ENCODE data around the gene GNB2. TPM values are rescaled to one million over a fixed set of nuclear protein-coding genes. Genes with fewer than 3 reads are reported as not detected.
A peak's percentile ranks its signal among the peaks of the same experiment; 100 is the strongest.
"Not testable (repeated sequence)": the region's sequence is repeated elsewhere in the genome, so short reads cannot be mapped to it uniquely, and the experiment has no call there.

The GNB2 gene
- total RNA-seq, 1 donor from 2014 or later, result 208 TPM

DNA sequence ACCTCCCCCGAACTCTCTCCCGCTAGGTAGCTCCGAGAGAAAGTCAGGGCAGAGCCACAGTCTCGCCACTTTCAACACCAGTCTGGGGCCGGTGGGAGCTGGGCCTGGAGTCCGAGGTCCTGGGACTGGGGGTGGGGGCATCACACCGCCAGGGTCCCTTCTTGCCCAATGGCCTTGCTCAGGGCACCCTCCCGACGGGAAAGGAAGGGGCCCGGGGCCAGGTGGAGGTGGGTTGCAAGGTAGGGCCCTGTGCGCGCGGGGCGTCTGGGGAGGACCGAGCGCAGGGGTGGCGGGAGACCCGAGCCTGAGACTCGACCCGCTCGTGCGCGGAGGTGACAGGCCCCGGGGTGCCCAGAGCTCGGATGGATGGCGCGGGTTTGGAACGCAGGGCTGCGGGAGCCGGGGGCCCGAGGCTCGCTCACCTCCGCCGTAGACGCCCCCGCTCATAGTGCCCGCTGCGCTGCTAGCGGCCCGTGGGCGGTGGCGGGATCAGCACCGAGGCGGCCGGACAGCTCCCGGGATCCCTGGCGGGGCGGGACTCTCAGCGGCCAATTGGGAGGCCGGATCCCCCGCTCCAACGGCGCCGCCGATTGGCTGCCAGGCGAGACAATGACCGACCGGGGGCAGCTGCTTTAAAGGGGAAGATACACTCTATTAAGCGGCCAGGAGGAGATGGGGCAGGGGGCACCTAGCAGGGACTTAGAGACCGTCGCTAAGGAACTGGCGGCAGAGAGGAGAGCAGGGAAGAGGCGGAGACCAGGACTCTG lies 17.4 kb upstream of the GNB2 start, which contains the start of gene ACTL6B:
TSS of gene ACTL6B (minus strand) at position 541 of the 767 bp plus-strand sequence. CDS start at position 447, 94 bp downstream.
- no peaks in the 10 kb centered on the region for H3K9me3 ChIP-seq
- H3K36me3 ChIP-seq, result no peaks in the 10 kb centered on the region
- peak; percentile 87 for ATAC-seq
- H3K27me3 ChIP-seq, result peaks cover 48% of the 10 kb centered on the region
- H3K4me1 ChIP-seq, result no peaks in the 10 kb centered on the region
- intact Hi-C loops (cut with DNase I), result no loop called here
- no peak within 1 kb of the TSS for H3K27ac ChIP-seq
- no peak within 1 kb of the TSS for H3K4me3 ChIP-seq
- DNase-seq, result peak; percentile 79
- TF ChIP-seq, protein P1, sequence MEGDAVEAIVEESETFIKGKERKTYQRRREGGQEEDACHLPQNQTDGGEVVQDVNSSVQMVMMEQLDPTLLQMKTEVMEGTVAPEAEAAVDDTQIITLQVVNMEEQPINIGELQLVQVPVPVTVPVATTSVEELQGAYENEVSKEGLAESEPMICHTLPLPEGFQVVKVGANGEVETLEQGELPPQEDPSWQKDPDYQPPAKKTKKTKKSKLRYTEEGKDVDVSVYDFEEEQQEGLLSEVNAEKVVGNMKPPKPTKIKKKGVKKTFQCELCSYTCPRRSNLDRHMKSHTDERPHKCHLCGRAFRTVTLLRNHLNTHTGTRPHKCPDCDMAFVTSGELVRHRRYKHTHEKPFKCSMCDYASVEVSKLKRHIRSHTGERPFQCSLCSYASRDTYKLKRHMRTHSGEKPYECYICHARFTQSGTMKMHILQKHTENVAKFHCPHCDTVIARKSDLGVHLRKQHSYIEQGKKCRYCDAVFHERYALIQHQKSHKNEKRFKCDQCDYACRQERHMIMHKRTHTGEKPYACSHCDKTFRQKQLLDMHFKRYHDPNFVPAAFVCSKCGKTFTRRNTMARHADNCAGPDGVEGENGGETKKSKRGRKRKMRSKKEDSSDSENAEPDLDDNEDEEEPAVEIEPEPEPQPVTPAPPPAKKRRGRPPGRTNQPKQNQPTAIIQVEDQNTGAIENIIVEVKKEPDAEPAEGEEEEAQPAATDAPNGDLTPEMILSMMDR (IDR thresholded peaks at IDR 0.05), result no peak

DNA sequence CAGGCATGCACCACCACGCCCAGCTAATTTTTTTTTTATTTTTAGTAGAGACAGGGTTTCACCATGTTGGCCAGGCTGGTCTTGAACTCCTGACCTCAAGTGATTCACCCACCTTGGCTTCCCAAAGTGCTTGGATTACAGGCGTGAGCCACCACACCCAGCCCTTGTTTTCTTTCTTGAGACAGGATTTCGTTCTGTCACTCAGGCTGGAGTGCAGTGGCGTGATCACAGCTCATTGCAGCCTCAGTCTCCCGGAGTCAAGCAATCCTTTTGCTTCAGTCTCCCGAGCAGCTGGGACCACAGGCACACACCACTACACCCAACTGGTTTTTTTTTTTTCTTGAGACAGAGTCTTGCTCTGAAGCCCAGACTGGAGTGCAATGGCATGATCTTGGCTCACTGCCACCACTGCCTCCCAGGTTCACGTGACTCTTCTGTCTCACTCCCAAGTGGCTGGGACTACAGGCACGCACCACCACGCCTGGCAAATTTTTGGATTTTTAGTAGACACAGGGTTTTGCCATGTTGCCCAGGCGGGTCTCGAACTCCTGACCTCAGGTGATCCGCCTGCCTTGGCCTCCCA lies 11.3 kb upstream of the GNB2 start:
- not testable (repeated sequence) for H3K36me3 ChIP-seq, ATAC-seq

DNA sequence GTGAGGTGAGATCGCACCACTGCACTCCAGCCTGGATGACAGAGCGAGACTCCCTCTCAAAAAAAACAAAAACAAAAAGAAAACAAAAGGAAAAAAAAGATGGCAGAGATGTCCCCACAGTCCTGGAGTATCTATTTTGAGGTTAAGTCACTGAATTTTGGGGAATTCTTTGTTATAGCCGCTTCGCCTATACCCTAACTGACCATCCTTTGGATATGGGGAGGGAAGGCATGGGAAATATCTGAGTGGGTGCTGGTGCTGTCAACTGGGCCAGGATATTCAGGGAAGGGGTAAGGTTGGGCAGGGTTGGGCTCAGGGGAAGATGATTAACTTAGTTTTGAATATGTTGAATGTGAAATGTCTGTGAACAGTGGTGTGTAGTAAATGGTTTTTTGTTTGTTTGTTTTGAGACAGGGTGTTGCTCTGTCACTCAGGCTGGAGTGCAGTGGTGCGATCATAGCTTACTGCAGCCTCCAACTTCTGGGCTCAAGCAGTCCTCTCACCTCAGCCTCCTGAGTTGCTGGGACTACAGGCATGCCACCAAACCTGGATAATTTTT lies 8.3 kb upstream of the GNB2 start:
- TF ChIP-seq, protein P1 (IDR thresholded peaks at IDR 0.05), result no peak
- DNase-seq, result no peak
- no peak overlapping the region for H3K27ac ChIP-seq

More for the DNA sequence above, 11.3 kb upstream of the GNB2 start:
- DNase-seq; H3K4me3 ChIP-seq; H3K9me3 ChIP-seq; H3K4me1 ChIP-seq; intact Hi-C loops (cut with DNase I); H3K27ac ChIP-seq: not testable (repeated sequence)
- H3K27me3 ChIP-seq, result peaks cover 13% of the 10 kb centered on the region

DNA sequence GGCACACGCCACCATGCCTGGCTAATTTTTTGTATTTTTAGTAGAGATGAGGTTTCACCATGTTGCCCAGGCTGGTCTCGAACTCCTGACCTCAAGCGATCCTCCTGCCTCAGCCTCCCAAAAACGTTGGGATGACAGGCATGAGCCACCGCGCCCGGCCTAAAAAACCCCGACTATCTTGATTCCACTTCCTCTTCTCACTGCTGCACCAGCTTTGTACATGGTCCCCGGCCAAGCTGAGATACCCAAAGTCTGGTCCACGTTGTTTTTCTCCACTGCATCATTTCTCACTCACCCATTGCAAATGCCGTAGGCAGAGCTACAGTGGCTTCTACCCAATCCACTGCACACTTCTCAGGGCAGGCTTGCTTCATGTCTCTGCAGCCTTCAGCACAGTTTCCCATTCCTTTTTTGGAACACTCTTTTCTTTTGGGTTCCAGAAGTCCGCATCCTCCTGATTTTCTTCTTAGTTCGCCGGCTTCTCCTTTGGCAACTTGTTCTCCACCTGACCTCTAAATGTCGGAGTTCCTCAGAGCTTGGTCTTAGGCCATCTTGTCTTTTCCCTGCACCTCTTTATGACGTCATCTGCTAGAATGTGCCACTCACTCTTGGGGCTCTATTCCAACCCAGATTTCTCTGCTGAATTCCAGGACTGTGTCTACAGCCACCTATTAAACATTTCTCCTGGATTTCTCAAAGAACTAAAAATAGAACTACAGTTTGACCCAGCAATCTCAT lies 6.0 kb upstream of the GNB2 start:
- no peaks in the 10 kb centered on the region for H3K27me3 ChIP-seq
- H3K9me3 ChIP-seq, result no peaks in the 10 kb centered on the region
- no peak for DNase-seq
- H3K36me3 ChIP-seq, result no peaks in the 10 kb centered on the region
- H3K4me3 ChIP-seq, result no peak overlapping the region
- TF ChIP-seq, protein P1 (IDR thresholded peaks at IDR 0.05), result no peak
- H3K4me1 ChIP-seq, result no peaks in the 10 kb centered on the region
- no peak overlapping the region for H3K27ac ChIP-seq
- ATAC-seq, result no peak
- intact Hi-C loops (cut with DNase I), result no loop called here

More for the DNA sequence above, 8.3 kb upstream of the GNB2 start:
- Histone ChIP-seq H3K9me3 (no peaks in the 10 kb centered on the region), H3K4me3 (no peak overlapping the region), H3K36me3 (no peaks in the 10 kb centered on the region), H3K27me3 (no peaks in the 10 kb centered on the region), H3K4me1 (no peaks in the 10 kb centered on the region)
- intact Hi-C loops (cut with DNase I), result no loop called here
- ATAC-seq, result no peak

DNA sequence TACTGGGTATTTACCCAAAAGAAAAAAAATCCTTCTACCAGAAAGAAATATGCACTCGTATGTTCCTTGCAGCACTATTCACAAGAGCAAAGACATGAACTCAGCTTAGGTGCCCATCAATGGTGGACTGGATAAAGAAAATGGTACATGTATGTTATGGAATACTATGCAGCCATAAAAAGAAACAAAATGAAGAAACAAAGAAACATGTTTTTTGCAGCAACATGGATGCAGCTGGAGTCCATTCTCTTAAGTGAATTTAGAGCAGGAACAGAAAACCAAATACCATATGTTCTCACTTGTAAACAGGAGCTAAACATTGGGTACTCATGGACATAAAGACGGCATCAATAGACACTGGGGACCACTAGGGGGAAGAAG lies 5.5 kb upstream of the GNB2 start:
- no peaks in the 10 kb centered on the region for H3K9me3 ChIP-seq
- H3K36me3 ChIP-seq, result no peaks in the 10 kb centered on the region
- no peak for DNase-seq
- no peaks in the 10 kb centered on the region for H3K27me3 ChIP-seq
- TF ChIP-seq, protein P1 (IDR thresholded peaks at IDR 0.05), result no peak
- H3K4me3 ChIP-seq, result no peak overlapping the region
- H3K27ac ChIP-seq, result no peak overlapping the region
- peaks cover 4% of the 10 kb centered on the region for H3K4me1 ChIP-seq
- intact Hi-C loops (cut with DNase I), result no loop called here
- no peak for ATAC-seq

DNA sequence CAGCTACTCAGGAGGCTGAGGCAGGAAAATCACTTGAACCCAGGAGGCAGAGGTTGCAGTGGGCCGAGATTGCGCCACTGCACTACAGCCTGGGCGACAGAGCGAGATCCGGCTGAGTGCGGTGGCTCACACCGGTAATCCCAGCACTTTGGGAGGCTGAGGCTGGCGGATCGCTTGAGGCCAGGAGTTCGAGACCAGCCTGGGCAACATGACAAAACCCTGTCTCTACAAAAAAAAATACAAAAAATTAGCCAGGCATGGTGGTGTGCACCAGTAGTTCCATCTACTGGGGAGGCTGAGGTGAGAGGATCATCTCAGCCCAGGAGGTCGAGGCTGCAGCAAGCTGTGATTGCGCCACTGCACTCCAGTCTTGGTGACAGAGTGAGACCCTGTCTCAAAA lies 4.4 kb upstream of the GNB2 start:
- ATAC-seq; H3K36me3 ChIP-seq; H3K4me3 ChIP-seq; DNase-seq; H3K9me3 ChIP-seq; H3K27me3 ChIP-seq; intact Hi-C loops (cut with DNase I); H3K27ac ChIP-seq; H3K4me1 ChIP-seq: not testable (repeated sequence)
